GM12864 (cell line): ENCODE results near the gene AMER2.
"Not testable (repeated sequence)": the region's sequence is repeated elsewhere in the genome, so short reads cannot be mapped to it uniquely, and the experiment has no call there.

Experiments used
- DNase-seq: peaks from one replicate; pipeline ENCODE4 v3.0.0-alpha.2; 2011; ENCODE audit warnings: low read depth
- H3K4me3 ChIP-seq: 2 replicates; pipeline ENCODE4 v1.5.1; 2011; ENCODE audit warnings: mild to moderate bottlenecking, low read depth, low read length, control low read depth
- TF ChIP-seq, protein P1 (sequence below): IDR thresholded peaks from 2 replicates; pipeline ENCODE4 v1.5.1; 2011; ENCODE audit warnings: low read depth, mild to moderate bottlenecking, moderate library complexity, low read length, control low read depth, inconsistent platforms; ENCODE audit errors: missing control alignments

AMER2 gene

GRCh38 chr13:25169951-25170553 lies 2.0 kb downstream of the AMER2 start:
- peak overlapping the region; percentile 55 for H3K4me3 ChIP-seq
- TF ChIP-seq, protein P1, sequence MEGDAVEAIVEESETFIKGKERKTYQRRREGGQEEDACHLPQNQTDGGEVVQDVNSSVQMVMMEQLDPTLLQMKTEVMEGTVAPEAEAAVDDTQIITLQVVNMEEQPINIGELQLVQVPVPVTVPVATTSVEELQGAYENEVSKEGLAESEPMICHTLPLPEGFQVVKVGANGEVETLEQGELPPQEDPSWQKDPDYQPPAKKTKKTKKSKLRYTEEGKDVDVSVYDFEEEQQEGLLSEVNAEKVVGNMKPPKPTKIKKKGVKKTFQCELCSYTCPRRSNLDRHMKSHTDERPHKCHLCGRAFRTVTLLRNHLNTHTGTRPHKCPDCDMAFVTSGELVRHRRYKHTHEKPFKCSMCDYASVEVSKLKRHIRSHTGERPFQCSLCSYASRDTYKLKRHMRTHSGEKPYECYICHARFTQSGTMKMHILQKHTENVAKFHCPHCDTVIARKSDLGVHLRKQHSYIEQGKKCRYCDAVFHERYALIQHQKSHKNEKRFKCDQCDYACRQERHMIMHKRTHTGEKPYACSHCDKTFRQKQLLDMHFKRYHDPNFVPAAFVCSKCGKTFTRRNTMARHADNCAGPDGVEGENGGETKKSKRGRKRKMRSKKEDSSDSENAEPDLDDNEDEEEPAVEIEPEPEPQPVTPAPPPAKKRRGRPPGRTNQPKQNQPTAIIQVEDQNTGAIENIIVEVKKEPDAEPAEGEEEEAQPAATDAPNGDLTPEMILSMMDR, result no peak
- DNase-seq, result no peak

- TF ChIP-seq, protein P1, result no peak
- no peak overlapping the region for H3K4me3 ChIP-seq
- no peak for DNase-seq
These were observed 2.7 kb downstream of the AMER2 start for GRCh38 chr13:25169356-25169755.

GRCh38 chr13:25168790-25169189 lies 3.3 kb downstream of the AMER2 start:
- H3K4me3 ChIP-seq, result no peak overlapping the region
- TF ChIP-seq, protein P1, result no peak
- DNase-seq, result no peak

DNA sequence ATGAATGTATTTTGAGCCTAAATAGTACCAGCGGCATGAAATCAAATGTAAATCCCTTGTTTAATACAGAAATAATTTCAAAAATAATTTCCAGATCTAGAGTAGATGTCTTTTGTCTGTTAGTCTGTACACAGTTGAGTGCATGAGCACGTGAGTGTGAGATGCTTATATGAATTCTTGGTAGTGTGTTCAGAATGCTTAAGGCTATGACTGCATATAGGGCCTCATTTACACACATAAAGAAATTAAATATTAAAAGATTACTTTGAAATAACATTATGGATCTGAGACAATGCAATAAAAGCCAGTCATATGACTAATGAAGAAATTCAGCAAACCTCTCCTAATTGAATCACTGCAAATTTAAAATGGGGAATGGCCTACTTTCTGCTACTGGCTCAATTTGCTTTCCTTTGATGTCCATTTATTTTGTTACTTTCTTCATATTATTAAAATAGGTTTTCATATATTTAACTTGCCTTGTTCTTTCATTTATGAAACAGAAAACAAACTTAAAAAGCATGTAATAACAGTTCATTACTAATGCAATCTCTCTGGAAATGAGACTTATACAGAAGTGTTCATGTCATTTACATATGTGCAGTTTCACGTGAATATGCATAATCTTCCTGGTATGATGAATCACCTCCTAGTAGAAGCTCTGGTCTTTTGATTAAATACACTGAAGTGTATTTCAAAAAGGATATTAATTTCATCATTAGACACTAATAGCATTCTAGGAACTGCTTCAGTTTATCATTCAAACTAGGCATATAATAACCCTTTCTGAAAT lies 4.5 kb downstream of the AMER2 start:
- TF ChIP-seq, protein P1, result no peak
- H3K4me3 ChIP-seq, result no peak overlapping the region
- DNase-seq, result no peak

GRCh38 chr13:25166306-25166705 lies 5.8 kb downstream of the AMER2 start:
- no peak overlapping the region for H3K4me3 ChIP-seq
- TF ChIP-seq, protein P1, result no peak
- DNase-seq, result no peak

- DNase-seq, result no peak
- no peak overlapping the region for H3K4me3 ChIP-seq
- TF ChIP-seq, protein P1, result no peak
These were observed 6.4 kb downstream of the AMER2 start for GRCh38 chr13:25165663-25166062.

DNA sequence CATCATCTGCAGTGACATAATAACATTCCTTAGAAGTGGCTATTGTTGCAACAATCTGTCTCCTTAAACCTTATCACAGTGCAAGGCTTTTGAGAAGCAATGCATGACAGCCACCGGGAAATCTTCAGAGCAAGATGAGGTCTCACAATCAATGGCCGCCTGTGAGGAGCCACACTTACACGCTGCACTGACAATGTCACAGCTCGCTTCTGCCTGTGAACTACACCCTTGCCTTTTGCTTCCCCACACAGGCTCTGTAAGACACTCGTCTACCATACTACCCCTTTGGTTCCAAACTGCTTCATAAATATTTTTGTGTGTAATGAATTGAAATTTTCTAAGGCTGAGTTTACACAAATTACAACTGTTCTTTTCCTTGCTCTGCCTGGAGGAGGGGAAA lies 6.9 kb downstream of the AMER2 start:
- not testable (repeated sequence) for H3K4me3 ChIP-seq

More for the DNA sequence above, 6.9 kb downstream of the AMER2 start:
- DNase-seq, result not testable (repeated sequence)
